Breast epithelium (tissue), 4 donors: Measurements from ENCODE around the gene CMTM2. TPM values are rescaled to one million over a fixed set of nuclear protein-coding genes. Genes with fewer than 3 reads are reported as not detected.

ENCODE experiments used
- DNase-seq, 2 donors: peaks; one replicate each; pipeline ENCODE4 v3.0.0-alpha.2; 2019; ENCODE audit warnings: low spot score in 2 of 2
- H3K27ac ChIP-seq, 2 donors: fragments of 200-600 bp; sonication (generic) in 1 of 2; one replicate each; pipeline ENCODE4 v1.5.1; 2016 to 2019; ENCODE audit warnings: mild to moderate bottlenecking in 1 of 2
- H3K27me3 ChIP-seq, 2 donors: fragments of 200-600 bp; sonication (generic) in 1 of 2; one replicate each; pipeline versions ENCODE4 v1.5.1 to v1.6.0; 2017 to 2019; ENCODE audit warnings: control low read depth in 1 of 2, mild to moderate bottlenecking in 1 of 2
- H3K36me3 ChIP-seq: fragments of 200-600 bp; one replicate; pipeline ENCODE4 v1.5.1; 2019
- H3K4me1 ChIP-seq, 2 donors: fragments of 200-600 bp; sonication (generic); one replicate each; pipeline ENCODE4 v1.5.1; 2016 to 2019; ENCODE audit warnings: control low read depth in 1 of 2
- H3K4me3 ChIP-seq, 3 donors: fragments of 200-600 bp; sonication (generic); 1 replicate in 2 of 3; 2 replicates in 1 of 3; pipeline ENCODE4 v1.5.1; 2016 to 2019; ENCODE audit warnings: mild to moderate bottlenecking in 3 of 3, moderate library complexity in 2 of 3
- H3K9me3 ChIP-seq, 2 donors: fragments of 200-600 bp; sonication (generic) in 1 of 2; one replicate each; pipeline ENCODE4 v1.5.1; 2016 to 2019; ENCODE audit warnings: control low read depth in 1 of 2
- CTCF ChIP-seq, 3 donors: fragments of 450-650 bp; IDR thresholded peaks; one replicate each; pipeline ENCODE4 v1.5.1; 2016 to 2017; ENCODE audit warnings: antibody characterized with exemption in 3 of 3, mild to moderate bottlenecking in 3 of 3, moderate library complexity in 3 of 3
- POLR2A ChIP-seq: fragments of 450-650 bp; IDR thresholded peaks from one replicate; pipeline ENCODE4 v1.6.1; 2016; ENCODE audit warnings: antibody characterized with exemption, mild to moderate bottlenecking, moderate library complexity
- POLR2AphosphoS5 ChIP-seq, 3 donors: sonication (generic); formaldehyde crosslinking; IDR thresholded peaks; one replicate each; pipeline ENCODE4 v1.6.1; 2017; ENCODE audit warnings: antibody characterized with exemption in 3 of 3
- intact Hi-C: fragments of 100-400 bp; cut with DNase I; formaldehyde crosslinking; loops from one replicate; pipeline ENCODE4 v1.15.1; 2023; ENCODE audit warnings: low total_unique reads
- total RNA-seq, 3 donors: library from RNA; depleted of rRNA; stranded (reverse); fragments of >200 nt; gene quantifications; one replicate each; pipeline ENCODE4 v1.1.0, GENCODE V29; 2016

CMTM2 gene
- total RNA-seq, 3 donors from 2014 or later = not detected

GRCh38 chr16:66569131-66569530, 10.1 kb upstream of the CMTM2 start:
- Histone ChIP-seq H3K9me3 (no peaks in the 10 kb centered on the region), H3K27me3 (no peaks in the 10 kb centered on the region), H3K4me3 (no peak overlapping the region), H3K27ac (no peak overlapping the region), H3K36me3 (no peaks in the 10 kb centered on the region), H3K4me1 (no peaks in the 10 kb centered on the region)
- no peak for DNase-seq
- intact Hi-C loops = no loop called here
- no peak for TF ChIP-seq CTCF (IDR thresholded peaks at IDR 0.05)
- no peak for TF ChIP-seq POLR2A
- TF ChIP-seq POLR2AphosphoS5 (IDR thresholded peaks at IDR 0.05) = no peak

GRCh38 chr16:66569827-66570405, 9.3 kb upstream of the CMTM2 start:
- H3K36me3 ChIP-seq = no peaks in the 10 kb centered on the region
- intact Hi-C loops = no loop called here
- no peaks in the 10 kb centered on the region for H3K9me3 ChIP-seq
- no peak for TF ChIP-seq POLR2AphosphoS5 (IDR thresholded peaks at IDR 0.05)
- TF ChIP-seq POLR2A = no peak
- no peak for TF ChIP-seq CTCF (IDR thresholded peaks at IDR 0.05)
- DNase-seq = no peak
- H3K27me3 ChIP-seq = no peaks in the 10 kb centered on the region
- no peak overlapping the region for H3K4me3 ChIP-seq
- H3K4me1 ChIP-seq = no peaks in the 10 kb centered on the region
- H3K27ac ChIP-seq = no peak overlapping the region

- intact Hi-C loops = no loop called here
- no peak for TF ChIP-seq CTCF (IDR thresholded peaks at IDR 0.05)
- H3K27me3 ChIP-seq = no peaks in the 10 kb centered on the region
- H3K36me3 ChIP-seq = no peaks in the 10 kb centered on the region
- H3K4me1 ChIP-seq = no peaks in the 10 kb centered on the region
- H3K27ac ChIP-seq = no peak overlapping the region
- no peaks in the 10 kb centered on the region for H3K9me3 ChIP-seq
- no peak for DNase-seq
- H3K4me3 ChIP-seq = no peak overlapping the region
These were observed 6.9 kb upstream of the CMTM2 start for GRCh38 chr16:66572356-66572755.

- Histone ChIP-seq H3K27ac (no peak overlapping the region), H3K4me1 (no peaks in the 10 kb centered on the region), H3K9me3 (no peaks in the 10 kb centered on the region), H3K36me3 (no peaks in the 10 kb centered on the region), H3K27me3 (no peaks in the 10 kb centered on the region), H3K4me3 (no peak overlapping the region)
- DNase-seq = no peak
- intact Hi-C loops = no loop called here
- TF ChIP-seq CTCF (IDR thresholded peaks at IDR 0.05) (no peak), POLR2A (no peak), POLR2AphosphoS5 (IDR thresholded peaks at IDR 0.05) (no peak)
These were observed 5.2 kb upstream of the CMTM2 start for GRCh38 chr16:66574081-66574480.

GRCh38 chr16:66574531-66574930, 4.7 kb upstream of the CMTM2 start:
- intact Hi-C loops = no loop called here
- Histone ChIP-seq H3K4me1 (no peaks in the 10 kb centered on the region), H3K9me3 (no peaks in the 10 kb centered on the region), H3K27ac (no peak overlapping the region), H3K4me3 (no peak overlapping the region), H3K27me3 (no peaks in the 10 kb centered on the region), H3K36me3 (no peaks in the 10 kb centered on the region)
- DNase-seq = no peak
- TF ChIP-seq CTCF (IDR thresholded peaks at IDR 0.05) (no peak), POLR2A (no peak), POLR2AphosphoS5 (IDR thresholded peaks at IDR 0.05) (no peak)
